K562 (cell line): ENCODE results near the gene TDRKH. TPM values are rescaled to one million over a fixed set of nuclear protein-coding genes. Genes with fewer than 3 reads are reported as not detected.

Experiments used
- ARID1B ChIP-seq: fragments of 450-650 bp; IDR thresholded peaks from 2 replicates; pipeline ENCODE4 v1.6.1; 2016; ENCODE audit warnings: antibody characterized with exemption, mild to moderate bottlenecking, inconsistent platforms
- CBX5 ChIP-seq: IDR thresholded peaks from 2 replicates; pipeline ENCODE4 v1.6.1; 2014; ENCODE audit warnings: low read depth, borderline replicate concordance
- KDM1A ChIP-seq, 2 experiments: fragments of 450-650 bp; IDR thresholded peaks; 2 replicates each; pipeline ENCODE4 v1.6.1; 2016; ENCODE audit warnings: mild to moderate bottlenecking in 2 of 2
- KLF1 ChIP-seq: fragments of 450-650 bp; IDR thresholded peaks from 2 replicates; pipeline ENCODE4 v1.6.1; 2016; ENCODE audit warnings: missing genetic modification characterization, missing compliant biosample characterization
- NFIC ChIP-seq: fragments of 450-650 bp; IDR thresholded peaks from 2 replicates; pipeline ENCODE4 v1.6.1; 2017; ENCODE audit warnings: mild to moderate bottlenecking, inconsistent platforms
- PML ChIP-seq: IDR thresholded peaks from 2 replicates; pipeline ENCODE4 v1.6.1; 2012; ENCODE audit warnings: low read length, inconsistent platforms
- POLR2AphosphoS5 ChIP-seq: IDR thresholded peaks from 2 replicates; pipeline ENCODE4 v1.6.1; 2011; ENCODE audit warnings: mild to moderate bottlenecking, low read depth, low read length, moderate library complexity; ENCODE audit not compliant: control insufficient read depth, insufficient read depth
- PPARD ChIP-seq: fragments of 250-450 bp; sonication (Bioruptor Pico); IDR thresholded peaks from 2 replicates; pipeline ENCODE4 v1.8.0; 2022; ENCODE audit warnings: inconsistent platforms, mild to moderate bottlenecking, moderate library complexity
- RNF2 ChIP-seq: sonication (generic); IDR thresholded peaks from 2 replicates; pipeline ENCODE4 v1.6.1; 2016
- SIN3B ChIP-seq: fragments of 450-650 bp; IDR thresholded peaks from 2 replicates; pipeline ENCODE4 v1.6.1; 2017; ENCODE audit warnings: low read depth, mild to moderate bottlenecking, moderate library complexity
- YBX1 ChIP-seq: fragments of 450-650 bp; IDR thresholded peaks from 2 replicates; pipeline ENCODE4 v1.7.1; 2016; ENCODE audit warnings: mild to moderate bottlenecking
- polyA plus RNA-seq, 8 experiments: library from polyadenylated mRNA; depleted of rRNA in 4 of 8; stranded (reverse) in 5 of 8; unstranded in 3 of 8; fragments of >200 nt; fragmentation: Nextera tagmentation in 2 of 8; fragmentation: Illumina TruSeq in 1 of 8; extraction: Ambion mirVana in 2 of 8; extraction: Trizol in 1 of 8; gene quantifications; 2 replicates each; pipeline versions ENCODE4 v1.2.1 to v1.2.3, GENCODE V29; 2011 to 2014; ENCODE audit warnings: inconsistent platforms in 1 of 8, missing spikeins in 1 of 8
- total RNA-seq, 7 experiments: library from RNA; depleted of rRNA in 6 of 7; stranded (reverse); fragments of >200 nt in 6 of 7; fragmentation: Illumina TruSeq in 2 of 7; extraction: Trizol in 2 of 7; gene quantifications; 2 replicates each; pipeline versions ENCODE4 v1.2.1 to v1.2.3, GENCODE V29; 2011 to 2021; ENCODE audit warnings: low replicate concordance in 1 of 7
- TF ChIP-seq, protein P1 (sequence below), 2 experiments: fragments of 450-650 bp; IDR thresholded peaks; 2 replicates each; pipeline ENCODE4 v1.6.1; 2018; ENCODE audit warnings: mild to moderate bottlenecking in 2 of 2, low read depth in 1 of 2; ENCODE audit not compliant: partially characterized antibody in 2 of 2
- TF ChIP-seq, protein P2 (sequence below): sonication (generic); formaldehyde crosslinking; IDR thresholded peaks from 2 replicates; pipeline ENCODE4 v1.8.1; 2023; ENCODE audit warnings: mild to moderate bottlenecking, missing genetic modification reagents
- TF ChIP-seq, protein P3 (sequence below): fragments of 450-650 bp; IDR thresholded peaks from 2 replicates; pipeline ENCODE4 v1.6.1; 2016; ENCODE audit warnings: mild to moderate bottlenecking
- TF ChIP-seq, protein P4 (sequence below): fragments of 250-450 bp; sonication (Bioruptor Pico); IDR thresholded peaks from 2 replicates; pipeline ENCODE4 v1.8.0; 2021; ENCODE audit warnings: mild to moderate bottlenecking, moderate library complexity
- TF ChIP-seq, protein P5 (sequence below): fragments of 450-650 bp; IDR thresholded peaks from 2 replicates; pipeline ENCODE4 v1.6.1; 2017; ENCODE audit warnings: mild to moderate bottlenecking, moderate library complexity

TDRKH gene
- total and polyA plus RNA-seq, 9 of the 15 experiments (the other 6 are each of a cell fraction or from before 2014, with no cell fraction given), result 4.3 to 21.3 (median 8.4) TPM

DNA sequence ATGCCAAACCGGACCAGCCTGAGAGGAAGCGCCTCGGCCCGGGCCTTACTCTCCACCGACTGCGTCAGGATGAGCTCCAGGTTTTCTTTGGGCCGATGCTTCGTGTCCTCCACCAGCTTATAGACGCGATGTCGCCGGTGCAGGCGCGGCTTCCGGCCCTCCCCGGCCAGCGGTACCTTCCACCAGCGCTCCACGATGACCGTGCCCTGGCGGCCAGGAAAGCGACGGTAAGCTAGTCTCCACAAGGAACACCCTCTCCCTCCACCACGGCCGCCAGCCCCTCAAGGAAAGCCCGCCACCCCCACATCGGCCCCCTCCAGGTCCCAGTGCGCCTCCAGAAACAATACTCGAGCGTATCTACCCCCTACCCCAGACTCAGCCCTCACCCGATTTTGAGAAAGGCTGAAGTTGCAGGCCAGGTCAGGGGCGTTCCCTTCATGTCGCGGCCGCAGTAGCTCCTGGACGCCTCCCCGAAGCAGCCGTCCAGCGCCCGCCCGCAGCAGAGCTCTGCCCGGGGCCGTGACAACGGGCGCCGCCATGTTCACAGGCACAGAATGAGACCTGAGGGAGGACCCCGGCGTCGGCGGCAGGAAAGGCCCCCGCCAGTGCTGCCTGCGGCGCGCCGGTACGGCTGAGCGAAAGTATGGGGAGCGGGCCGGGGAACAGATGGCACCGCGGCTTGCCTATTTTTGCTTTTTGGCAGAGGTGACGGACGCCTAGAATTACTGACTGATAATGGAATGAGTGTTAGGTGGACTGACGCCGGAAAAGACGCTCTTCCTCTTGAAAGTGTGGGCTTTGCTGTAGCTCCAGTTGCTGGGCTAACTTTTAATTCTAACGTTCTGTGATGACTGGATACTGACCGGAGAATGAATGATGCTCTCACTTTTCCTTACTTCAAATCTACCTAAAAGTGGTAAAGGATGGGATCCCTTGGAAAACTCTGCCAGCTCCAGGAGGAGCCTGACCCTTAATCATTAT is 27.1 kb downstream of the TDRKH start, which contains the start of gene MRPL9 (continued):
- TF ChIP-seq, protein P1, sequence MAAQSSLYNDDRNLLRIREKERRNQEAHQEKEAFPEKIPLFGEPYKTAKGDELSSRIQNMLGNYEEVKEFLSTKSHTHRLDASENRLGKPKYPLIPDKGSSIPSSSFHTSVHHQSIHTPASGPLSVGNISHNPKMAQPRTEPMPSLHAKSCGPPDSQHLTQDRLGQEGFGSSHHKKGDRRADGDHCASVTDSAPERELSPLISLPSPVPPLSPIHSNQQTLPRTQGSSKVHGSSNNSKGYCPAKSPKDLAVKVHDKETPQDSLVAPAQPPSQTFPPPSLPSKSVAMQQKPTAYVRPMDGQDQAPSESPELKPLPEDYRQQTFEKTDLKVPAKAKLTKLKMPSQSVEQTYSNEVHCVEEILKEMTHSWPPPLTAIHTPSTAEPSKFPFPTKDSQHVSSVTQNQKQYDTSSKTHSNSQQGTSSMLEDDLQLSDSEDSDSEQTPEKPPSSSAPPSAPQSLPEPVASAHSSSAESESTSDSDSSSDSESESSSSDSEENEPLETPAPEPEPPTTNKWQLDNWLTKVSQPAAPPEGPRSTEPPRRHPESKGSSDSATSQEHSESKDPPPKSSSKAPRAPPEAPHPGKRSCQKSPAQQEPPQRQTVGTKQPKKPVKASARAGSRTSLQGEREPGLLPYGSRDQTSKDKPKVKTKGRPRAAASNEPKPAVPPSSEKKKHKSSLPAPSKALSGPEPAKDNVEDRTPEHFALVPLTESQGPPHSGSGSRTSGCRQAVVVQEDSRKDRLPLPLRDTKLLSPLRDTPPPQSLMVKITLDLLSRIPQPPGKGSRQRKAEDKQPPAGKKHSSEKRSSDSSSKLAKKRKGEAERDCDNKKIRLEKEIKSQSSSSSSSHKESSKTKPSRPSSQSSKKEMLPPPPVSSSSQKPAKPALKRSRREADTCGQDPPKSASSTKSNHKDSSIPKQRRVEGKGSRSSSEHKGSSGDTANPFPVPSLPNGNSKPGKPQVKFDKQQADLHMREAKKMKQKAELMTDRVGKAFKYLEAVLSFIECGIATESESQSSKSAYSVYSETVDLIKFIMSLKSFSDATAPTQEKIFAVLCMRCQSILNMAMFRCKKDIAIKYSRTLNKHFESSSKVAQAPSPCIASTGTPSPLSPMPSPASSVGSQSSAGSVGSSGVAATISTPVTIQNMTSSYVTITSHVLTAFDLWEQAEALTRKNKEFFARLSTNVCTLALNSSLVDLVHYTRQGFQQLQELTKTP (IDR thresholded peaks at IDR 0.05; ENCODE audit: low read depth in 1 of 2, partially characterized antibody in 2 of 2), result no peak
- TF ChIP-seq SIN3B, result peak; percentile 100
- TF ChIP-seq KLF1 (tag), result no peak
- no peak for TF ChIP-seq YBX1
- TF ChIP-seq, protein P2, sequence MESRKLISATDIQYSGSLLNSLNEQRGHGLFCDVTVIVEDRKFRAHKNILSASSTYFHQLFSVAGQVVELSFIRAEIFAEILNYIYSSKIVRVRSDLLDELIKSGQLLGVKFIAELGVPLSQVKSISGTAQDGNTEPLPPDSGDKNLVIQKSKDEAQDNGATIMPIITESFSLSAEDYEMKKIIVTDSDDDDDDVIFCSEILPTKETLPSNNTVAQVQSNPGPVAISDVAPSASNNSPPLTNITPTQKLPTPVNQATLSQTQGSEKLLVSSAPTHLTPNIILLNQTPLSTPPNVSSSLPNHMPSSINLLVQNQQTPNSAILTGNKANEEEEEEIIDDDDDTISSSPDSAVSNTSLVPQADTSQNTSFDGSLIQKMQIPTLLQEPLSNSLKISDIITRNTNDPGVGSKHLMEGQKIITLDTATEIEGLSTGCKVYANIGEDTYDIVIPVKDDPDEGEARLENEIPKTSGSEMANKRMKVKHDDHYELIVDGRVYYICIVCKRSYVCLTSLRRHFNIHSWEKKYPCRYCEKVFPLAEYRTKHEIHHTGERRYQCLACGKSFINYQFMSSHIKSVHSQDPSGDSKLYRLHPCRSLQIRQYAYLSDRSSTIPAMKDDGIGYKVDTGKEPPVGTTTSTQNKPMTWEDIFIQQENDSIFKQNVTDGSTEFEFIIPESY (CRISPR knock-in tag), result 0 out of 2 replicates have a peak, but pooled peaks have one; percentile 37
- TF ChIP-seq NFIC, result peak; percentile 37; the same call in 1 of the 2 replicates
- TF ChIP-seq, protein P3, sequence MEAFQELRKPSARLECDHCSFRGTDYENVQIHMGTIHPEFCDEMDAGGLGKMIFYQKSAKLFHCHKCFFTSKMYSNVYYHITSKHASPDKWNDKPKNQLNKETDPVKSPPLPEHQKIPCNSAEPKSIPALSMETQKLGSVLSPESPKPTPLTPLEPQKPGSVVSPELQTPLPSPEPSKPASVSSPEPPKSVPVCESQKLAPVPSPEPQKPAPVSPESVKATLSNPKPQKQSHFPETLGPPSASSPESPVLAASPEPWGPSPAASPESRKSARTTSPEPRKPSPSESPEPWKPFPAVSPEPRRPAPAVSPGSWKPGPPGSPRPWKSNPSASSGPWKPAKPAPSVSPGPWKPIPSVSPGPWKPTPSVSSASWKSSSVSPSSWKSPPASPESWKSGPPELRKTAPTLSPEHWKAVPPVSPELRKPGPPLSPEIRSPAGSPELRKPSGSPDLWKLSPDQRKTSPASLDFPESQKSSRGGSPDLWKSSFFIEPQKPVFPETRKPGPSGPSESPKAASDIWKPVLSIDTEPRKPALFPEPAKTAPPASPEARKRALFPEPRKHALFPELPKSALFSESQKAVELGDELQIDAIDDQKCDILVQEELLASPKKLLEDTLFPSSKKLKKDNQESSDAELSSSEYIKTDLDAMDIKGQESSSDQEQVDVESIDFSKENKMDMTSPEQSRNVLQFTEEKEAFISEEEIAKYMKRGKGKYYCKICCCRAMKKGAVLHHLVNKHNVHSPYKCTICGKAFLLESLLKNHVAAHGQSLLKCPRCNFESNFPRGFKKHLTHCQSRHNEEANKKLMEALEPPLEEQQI, result no peak
- no peak for TF ChIP-seq KDM1A (IDR thresholded peaks at IDR 0.05)
- peak; percentile 73 for TF ChIP-seq POLR2AphosphoS5
- no peak for TF ChIP-seq CBX5
- no peak; the same call in 1 of the 2 replicates for TF ChIP-seq ARID1B
- TF ChIP-seq RNF2, result peak; percentile 54; the same call in 1 of the 2 replicates
- TF ChIP-seq, protein P4, sequence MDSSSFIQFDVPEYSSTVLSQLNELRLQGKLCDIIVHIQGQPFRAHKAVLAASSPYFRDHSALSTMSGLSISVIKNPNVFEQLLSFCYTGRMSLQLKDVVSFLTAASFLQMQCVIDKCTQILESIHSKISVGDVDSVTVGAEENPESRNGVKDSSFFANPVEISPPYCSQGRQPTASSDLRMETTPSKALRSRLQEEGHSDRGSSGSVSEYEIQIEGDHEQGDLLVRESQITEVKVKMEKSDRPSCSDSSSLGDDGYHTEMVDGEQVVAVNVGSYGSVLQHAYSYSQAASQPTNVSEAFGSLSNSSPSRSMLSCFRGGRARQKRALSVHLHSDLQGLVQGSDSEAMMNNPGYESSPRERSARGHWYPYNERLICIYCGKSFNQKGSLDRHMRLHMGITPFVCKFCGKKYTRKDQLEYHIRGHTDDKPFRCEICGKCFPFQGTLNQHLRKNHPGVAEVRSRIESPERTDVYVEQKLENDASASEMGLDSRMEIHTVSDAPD, result 0 out of 2 replicates have a peak, but pooled peaks have one; percentile 30
- TF ChIP-seq PPARD (CRISPR knock-in tag), result no peak
- TF ChIP-seq, protein P5, sequence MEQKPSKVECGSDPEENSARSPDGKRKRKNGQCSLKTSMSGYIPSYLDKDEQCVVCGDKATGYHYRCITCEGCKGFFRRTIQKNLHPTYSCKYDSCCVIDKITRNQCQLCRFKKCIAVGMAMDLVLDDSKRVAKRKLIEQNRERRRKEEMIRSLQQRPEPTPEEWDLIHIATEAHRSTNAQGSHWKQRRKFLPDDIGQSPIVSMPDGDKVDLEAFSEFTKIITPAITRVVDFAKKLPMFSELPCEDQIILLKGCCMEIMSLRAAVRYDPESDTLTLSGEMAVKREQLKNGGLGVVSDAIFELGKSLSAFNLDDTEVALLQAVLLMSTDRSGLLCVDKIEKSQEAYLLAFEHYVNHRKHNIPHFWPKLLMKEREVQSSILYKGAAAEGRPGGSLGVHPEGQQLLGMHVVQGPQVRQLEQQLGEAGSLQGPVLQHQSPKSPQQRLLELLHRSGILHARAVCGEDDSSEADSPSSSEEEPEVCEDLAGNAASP, result no peak
- TF ChIP-seq PML, result peak; percentile 62
